PC-3 (cell line): Measurements from ENCODE around the gene ZXDC.

Experiments used
- CTCF ChIP-seq: fragments of 300-600 bp; sonication (generic); conservative IDR thresholded peaks from 2 replicates; pipeline ENCODE4 v1.5.1; 2017; ENCODE audit warnings: antibody characterized with exemption, low read depth, mild to moderate bottlenecking, low read length
- EZH2 ChIP-seq: fragments of 300-600 bp; sonication (generic); IDR thresholded peaks from one replicate; pipeline ENCODE4 v1.6.1; 2017; ENCODE audit warnings: antibody characterized with exemption, mild to moderate bottlenecking, low read length; ENCODE audit not compliant: unreplicated experiment
- EZH2phosphoT487 ChIP-seq: fragments of 300-600 bp; sonication (generic); IDR thresholded peaks from 2 replicates; pipeline ENCODE4 v1.6.1; 2018; ENCODE audit warnings: mild to moderate bottlenecking, antibody characterized with exemption, low read length, borderline replicate concordance

DNA sequence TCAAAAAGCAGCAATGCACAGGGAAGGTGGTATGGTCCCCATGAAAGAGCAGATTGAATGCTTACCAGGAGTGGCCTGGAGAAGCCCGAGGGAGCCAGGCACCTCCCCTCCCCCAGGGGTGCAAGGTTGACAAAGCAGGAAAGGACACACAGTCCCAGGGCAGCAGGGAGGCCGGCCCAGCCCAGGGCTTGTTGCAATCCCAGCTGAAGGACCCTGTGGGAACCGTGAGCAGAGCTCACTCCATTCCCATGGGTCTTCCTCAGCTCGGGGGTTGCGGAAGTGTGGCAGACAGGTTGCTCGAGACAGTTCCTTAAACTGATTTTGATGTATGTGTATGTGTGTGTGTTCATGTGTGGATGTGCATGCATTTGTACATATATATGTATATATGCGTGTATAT lies 26.0 kb upstream of the ZXDC start:
- TF ChIP-seq CTCF (no peak), EZH2 (no peak), EZH2phosphoT487 (no peak)
